Esophagus (tissue), 2 donors: ENCODE data around the gene LSM8. TPM values are rescaled to one million over a fixed set of nuclear protein-coding genes. Genes with fewer than 3 reads are reported as not detected.
"Not testable (repeated sequence)": the region's sequence is repeated elsewhere in the genome, so short reads cannot be mapped to it uniquely, and the experiment has no call there.

Experiments
- H3K27ac ChIP-seq, 2 donors: one replicate each; pipeline ENCODE4 v1.5.1; 2013; ENCODE audit warnings: low read depth in 2 of 2, mild to moderate bottlenecking in 2 of 2, inconsistent platforms in 1 of 2, low read length in 1 of 2, moderate library complexity in 1 of 2
- H3K27me3 ChIP-seq, 2 donors: one replicate each; pipeline ENCODE4 v1.6.1; 2013; ENCODE audit warnings: low read length in 2 of 2, control low read depth in 1 of 2, mild to moderate bottlenecking in 1 of 2; ENCODE audit not compliant: insufficient read depth in 2 of 2, control insufficient read depth in 1 of 2
- H3K36me3 ChIP-seq, 2 donors: one replicate each; pipeline ENCODE4 v1.6.1; 2013; ENCODE audit warnings: low read length in 1 of 2; ENCODE audit not compliant: control insufficient read depth in 2 of 2, insufficient read depth in 2 of 2
- H3K4me1 ChIP-seq, 2 donors: one replicate each; pipeline ENCODE4 v1.6.1; 2013; ENCODE audit warnings: low read length in 1 of 2; ENCODE audit not compliant: control insufficient read depth in 2 of 2, insufficient read depth in 2 of 2
- H3K4me3 ChIP-seq, 2 donors: one replicate each; pipeline ENCODE4 v1.5.1; 2013; ENCODE audit warnings: low read length in 2 of 2, mild to moderate bottlenecking in 2 of 2, low read depth in 1 of 2, moderate library complexity in 1 of 2
- H3K9me3 ChIP-seq, 2 donors: one replicate each; pipeline ENCODE4 v1.6.1; 2013; ENCODE audit warnings: mild to moderate bottlenecking in 2 of 2, low read depth in 1 of 2, low read length in 1 of 2, moderate library complexity in 1 of 2; ENCODE audit not compliant: control insufficient read depth in 2 of 2, insufficient read depth in 1 of 2
- WGBS, 2 donors: extraction: QIAGEN DNeasy Blood & Tissue Kit; methylation state at CpG; one replicate each; pipeline ENCODE4 v1.1.7; 2013; 5-methylcytosine and 5-hydroxymethylcytosine counted together
- polyA plus RNA-seq, 2 donors: library from polyadenylated mRNA; stranded (reverse); fragments of 200-250 nt; gene quantifications; one replicate each; pipeline ENCODE4 v1.2.3, GENCODE V29; 2013
- donor health status: healthy with polysubstance abuse.
- donor health status: Bipolar disorder and iron deficiency.

LSM8 gene
- 10 to 100 TPM; 21.5 to 25.6 TPM for polyA plus RNA-seq

DNA sequence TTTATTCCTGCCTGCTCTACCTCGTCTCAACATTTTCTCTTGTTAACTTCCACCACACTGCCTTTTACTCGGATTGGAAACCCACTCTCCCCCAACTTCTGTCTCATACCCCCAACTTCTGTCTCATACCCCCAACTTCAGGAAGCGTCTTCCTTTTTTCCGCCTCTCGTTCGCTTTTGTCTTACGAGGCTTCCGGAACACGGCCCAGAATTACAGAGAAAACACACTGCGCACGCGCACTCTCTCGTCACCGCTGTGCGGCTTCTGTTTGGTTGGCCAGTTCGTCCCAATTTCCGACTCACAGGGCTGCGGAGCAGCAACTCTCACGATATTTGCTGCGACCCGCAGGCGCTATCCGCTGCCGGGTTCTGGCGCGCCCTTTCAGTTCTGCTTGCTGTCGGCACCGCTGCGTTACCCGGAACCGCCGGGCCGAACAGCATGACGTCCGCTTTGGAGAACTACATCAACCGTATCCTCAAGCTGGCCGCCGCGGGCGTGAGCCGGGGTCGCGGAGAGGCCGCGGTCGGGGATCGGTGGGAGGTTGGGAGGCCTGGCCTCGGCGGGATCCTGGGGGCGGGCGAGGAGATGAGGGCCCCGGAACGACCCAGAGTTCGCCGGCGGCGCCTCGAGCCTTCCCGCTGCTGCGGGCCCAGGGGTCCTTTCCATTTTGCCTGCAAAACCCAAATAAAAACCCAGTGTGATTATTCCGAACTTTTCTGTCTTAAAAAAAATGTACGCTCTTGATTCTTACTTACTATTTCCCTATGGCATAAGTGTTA is at the start of gene LSM8:
Gene LSM8, plus strand, starts transcription at position 379 of the 779 bp plus-strand sequence. Its CDS starts 60 bp downstream, at position 439.
- no peaks in the 10 kb centered on the region for H3K27me3 ChIP-seq
- 0% methylated on average over 62 of the region's 62 CpGs for WGBS, 2 donors
- H3K36me3 ChIP-seq = peaks cover 0 to 2% of the 10 kb centered on the region in 2 donors
- peaks cover 0 to 2% of the 10 kb centered on the region in 2 donors for H3K4me1 ChIP-seq
- peak within 1 kb of the TSS; percentile 94 to 98 for H3K4me3 ChIP-seq
- no peaks in the 10 kb centered on the region for H3K9me3 ChIP-seq
- H3K27ac ChIP-seq = peak within 1 kb of the TSS; percentile 95 to 100

GRCh38 chr7:118134420-118134819 is 49.5 kb upstream of the LSM8 start:
- H3K27ac ChIP-seq, H3K36me3 ChIP-seq, H3K4me3 ChIP-seq: not testable (repeated sequence)

GRCh38 chr7:118140468-118140867 is 43.5 kb upstream of the LSM8 start:
- Histone ChIP-seq H3K9me3 (no peaks in the 10 kb centered on the region), H3K4me3 (no peak overlapping the region), H3K36me3 (no peaks in the 10 kb centered on the region), H3K4me1 (no peaks in the 10 kb centered on the region), H3K27me3 (no peaks in the 10 kb centered on the region), H3K27ac (no peak overlapping the region)
- WGBS, 2 donors = 38 to 42% methylated on average over 1 of the region's 1 CpG

More at GRCh38 chr7:118134420-118134819, 49.5 kb upstream of the LSM8 start:
- H3K9me3 ChIP-seq, H3K4me1 ChIP-seq, H3K27me3 ChIP-seq: not testable (repeated sequence)

GRCh38 chr7:118142012-118142411 is 42.0 kb upstream of the LSM8 start:
- H3K27ac ChIP-seq = no peak overlapping the region
- H3K4me3 ChIP-seq = no peak overlapping the region
- H3K9me3 ChIP-seq = no peaks in the 10 kb centered on the region
- H3K4me1 ChIP-seq = no peaks in the 10 kb centered on the region
- no peaks in the 10 kb centered on the region for H3K36me3 ChIP-seq
- H3K27me3 ChIP-seq = no peaks in the 10 kb centered on the region
- WGBS, 2 donors = 65 to 69% methylated on average over 1 of the region's 1 CpG

- Histone ChIP-seq H3K27ac (no peak overlapping the region), H3K4me3 (no peak overlapping the region), H3K9me3 (no peaks in the 10 kb centered on the region), H3K27me3 (no peaks in the 10 kb centered on the region), H3K4me1 (peaks cover 0 to 2% of the 10 kb centered on the region in 2 donors), H3K36me3 (no peaks in the 10 kb centered on the region)
- 60 to 68% methylated on average over 2 of the region's 2 CpGs for WGBS, 2 donors
Observed at GRCh38 chr7:118148930-118149329, 35.0 kb upstream of the LSM8 start.

- 76 to 83% methylated on average over 2 of the region's 2 CpGs for WGBS, 2 donors
- Histone ChIP-seq H3K27me3 (no peaks in the 10 kb centered on the region), H3K9me3 (no peaks in the 10 kb centered on the region), H3K4me3 (no peak overlapping the region), H3K4me1 (peaks cover 0 to 2% of the 10 kb centered on the region in 2 donors), H3K27ac (no peak overlapping the region), H3K36me3 (no peaks in the 10 kb centered on the region)
Observed at GRCh38 chr7:118149394-118149793, 34.6 kb upstream of the LSM8 start.

- no peaks in the 10 kb centered on the region for H3K27me3 ChIP-seq
- no peak overlapping the region for H3K27ac ChIP-seq
- H3K9me3 ChIP-seq = no peaks in the 10 kb centered on the region
- no peak overlapping the region for H3K4me3 ChIP-seq
- no peaks in the 10 kb centered on the region for H3K36me3 ChIP-seq
- peaks cover 0 to 2% of the 10 kb centered on the region in 2 donors for H3K4me1 ChIP-seq
- WGBS, 2 donors = 65 to 78% methylated on average over 2 of the region's 2 CpGs
Observed at GRCh38 chr7:118151671-118152070, 32.3 kb upstream of the LSM8 start.

GRCh38 chr7:118152149-118152548 is 31.8 kb upstream of the LSM8 start:
- Histone ChIP-seq H3K36me3 (no peaks in the 10 kb centered on the region), H3K27ac (no peak overlapping the region), H3K27me3 (no peaks in the 10 kb centered on the region), H3K9me3 (no peaks in the 10 kb centered on the region), H3K4me3 (no peak overlapping the region), H3K4me1 (peaks cover 0 to 2% of the 10 kb centered on the region in 2 donors)
- 46 to 55% methylated on average over 1 of the region's 1 CpG for WGBS, 2 donors

GRCh38 chr7:118152654-118153053 is 31.3 kb upstream of the LSM8 start:
- Histone ChIP-seq H3K4me3 (no peak overlapping the region), H3K4me1 (peaks cover 0 to 2% of the 10 kb centered on the region in 2 donors)

DNA sequence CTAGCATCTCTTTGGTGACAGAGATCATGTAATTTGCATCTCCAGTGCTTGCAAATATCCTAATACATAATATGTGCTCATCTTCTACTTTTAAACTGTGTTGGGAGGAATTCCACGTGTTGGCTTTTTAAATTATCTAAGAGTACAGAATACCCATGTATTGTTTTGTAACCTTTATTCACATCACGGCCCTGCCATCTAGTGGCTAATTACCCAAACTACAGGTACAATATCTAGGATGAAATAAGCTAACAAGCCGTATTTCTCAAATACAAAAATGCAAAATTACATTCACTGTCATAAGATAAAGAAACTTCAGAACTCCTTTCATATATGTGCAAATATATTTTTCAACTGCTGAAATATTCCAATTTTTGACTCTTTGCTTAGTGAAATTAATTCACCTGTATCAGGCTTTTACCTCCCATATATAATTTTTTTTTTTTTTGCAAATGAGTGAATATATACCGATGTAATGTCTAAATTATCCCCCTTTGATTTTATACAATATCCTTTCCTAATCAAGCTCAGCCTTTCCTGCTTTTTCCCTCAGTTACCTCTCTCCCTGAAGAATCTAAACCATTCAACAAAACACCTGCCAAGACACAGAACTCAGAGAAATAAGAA is 30.3 kb upstream of the LSM8 start:
- Histone ChIP-seq H3K27me3 (no peaks in the 10 kb centered on the region), H3K27ac (no peak overlapping the region), H3K36me3 (no peaks in the 10 kb centered on the region), H3K4me1 (peaks cover 0 to 2% of the 10 kb centered on the region in 2 donors), H3K4me3 (no peak overlapping the region), H3K9me3 (no peaks in the 10 kb centered on the region)
- WGBS, 2 donors = 21 to 27% methylated on average over 4 of the region's 4 CpGs

More at GRCh38 chr7:118152654-118153053, 31.3 kb upstream of the LSM8 start:
- H3K36me3 ChIP-seq = no peaks in the 10 kb centered on the region
- no peaks in the 10 kb centered on the region for H3K27me3 ChIP-seq
- no peaks in the 10 kb centered on the region for H3K9me3 ChIP-seq
- H3K27ac ChIP-seq = no peak overlapping the region
